Measurements from ENCODE around the gene RPS6KA5.
A peak's percentile ranks its signal among the peaks of the same experiment; 100 is the strongest.

RPS6KA5 gene

DNA sequence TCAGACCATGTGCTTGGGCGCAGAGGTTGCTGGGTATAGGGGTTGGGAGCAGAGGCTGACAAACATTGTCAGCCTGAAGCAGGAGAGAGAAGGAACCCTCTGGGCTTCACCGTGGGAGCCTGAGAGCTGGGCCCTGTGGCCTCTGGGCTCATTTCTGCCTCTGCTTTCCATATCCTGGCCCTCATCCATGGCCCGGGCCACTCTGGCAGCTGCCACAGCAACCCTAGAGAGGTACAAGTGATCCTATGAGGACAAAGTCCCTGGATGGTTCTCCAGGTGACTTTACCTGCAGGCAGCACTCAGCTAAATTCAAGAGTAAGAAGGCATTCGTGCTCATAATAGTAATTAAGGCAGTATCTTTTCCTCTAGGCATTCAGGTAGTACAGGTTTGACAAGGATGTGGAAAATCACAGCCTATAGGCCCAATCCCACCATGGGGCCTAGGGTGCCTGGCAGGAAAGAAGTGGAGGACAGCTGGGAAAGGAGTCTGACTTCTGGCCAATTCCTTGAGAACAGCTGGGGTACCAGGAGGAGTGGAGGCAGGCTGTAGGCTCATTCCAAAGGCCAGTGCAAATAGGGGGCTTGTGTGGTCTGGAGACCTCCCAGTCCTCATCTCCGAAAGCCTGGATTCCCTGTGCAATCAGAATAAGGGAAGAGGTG, 240.6 kb downstream of the RPS6KA5 start:
- Mint-ChIP-seq H3K4me1 (peaks cover 8% of the 10 kb centered on the region), H3K36me3 (ENCODE audit: low read depth) (no peaks in the 10 kb centered on the region), H3K27me3 (ENCODE audit: low read depth) (peaks cover 6% of the 10 kb centered on the region), H3K27ac (peak overlapping the region in 2 of 3 experiments; percentile 51 to 75), H3K4me3 (peak overlapping the region; percentile 34 to 49 (median 37)), H3K9me3 (peaks cover 21% of the 10 kb centered on the region)
- TF ChIP-seq, protein P1, sequence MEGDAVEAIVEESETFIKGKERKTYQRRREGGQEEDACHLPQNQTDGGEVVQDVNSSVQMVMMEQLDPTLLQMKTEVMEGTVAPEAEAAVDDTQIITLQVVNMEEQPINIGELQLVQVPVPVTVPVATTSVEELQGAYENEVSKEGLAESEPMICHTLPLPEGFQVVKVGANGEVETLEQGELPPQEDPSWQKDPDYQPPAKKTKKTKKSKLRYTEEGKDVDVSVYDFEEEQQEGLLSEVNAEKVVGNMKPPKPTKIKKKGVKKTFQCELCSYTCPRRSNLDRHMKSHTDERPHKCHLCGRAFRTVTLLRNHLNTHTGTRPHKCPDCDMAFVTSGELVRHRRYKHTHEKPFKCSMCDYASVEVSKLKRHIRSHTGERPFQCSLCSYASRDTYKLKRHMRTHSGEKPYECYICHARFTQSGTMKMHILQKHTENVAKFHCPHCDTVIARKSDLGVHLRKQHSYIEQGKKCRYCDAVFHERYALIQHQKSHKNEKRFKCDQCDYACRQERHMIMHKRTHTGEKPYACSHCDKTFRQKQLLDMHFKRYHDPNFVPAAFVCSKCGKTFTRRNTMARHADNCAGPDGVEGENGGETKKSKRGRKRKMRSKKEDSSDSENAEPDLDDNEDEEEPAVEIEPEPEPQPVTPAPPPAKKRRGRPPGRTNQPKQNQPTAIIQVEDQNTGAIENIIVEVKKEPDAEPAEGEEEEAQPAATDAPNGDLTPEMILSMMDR (IDR thresholded peaks at IDR 0.05; ENCODE audit: unreplicated experiment in 3 of 3) = no peak

DNA sequence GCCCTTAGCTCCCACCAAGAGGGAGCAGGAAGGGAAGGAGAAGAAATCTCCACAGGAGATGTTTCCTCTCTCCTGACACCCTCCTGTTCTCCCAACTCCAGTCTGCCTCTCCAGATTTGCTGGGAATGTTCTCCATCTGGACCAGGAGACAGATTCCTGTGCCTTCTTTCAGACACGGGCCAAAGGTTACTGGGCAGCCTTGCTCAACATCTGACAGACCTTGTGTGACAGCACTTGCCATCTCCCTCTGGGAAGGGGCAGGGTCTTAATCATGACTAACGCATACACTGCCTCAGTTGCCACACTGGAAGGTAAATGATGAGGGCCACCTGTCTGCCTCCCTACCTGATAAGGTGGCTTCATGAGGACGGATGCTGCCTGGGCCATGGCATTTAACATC, 241.7 kb downstream of the RPS6KA5 start:
- Mint-ChIP-seq H3K36me3 (ENCODE audit: low read depth) (no peaks in the 10 kb centered on the region), H3K27ac (no peak overlapping the region), H3K4me3 (peak overlapping the region in 1 of 3 experiments; percentile 56), H3K27me3 (ENCODE audit: low read depth) (peaks cover 1% of the 10 kb centered on the region), H3K4me1 (peaks cover 17% of the 10 kb centered on the region), H3K9me3 (peaks cover 15% of the 10 kb centered on the region)
- TF ChIP-seq, protein P1 (IDR thresholded peaks at IDR 0.05; ENCODE audit: unreplicated experiment in 3 of 3) = no peak

DNA sequence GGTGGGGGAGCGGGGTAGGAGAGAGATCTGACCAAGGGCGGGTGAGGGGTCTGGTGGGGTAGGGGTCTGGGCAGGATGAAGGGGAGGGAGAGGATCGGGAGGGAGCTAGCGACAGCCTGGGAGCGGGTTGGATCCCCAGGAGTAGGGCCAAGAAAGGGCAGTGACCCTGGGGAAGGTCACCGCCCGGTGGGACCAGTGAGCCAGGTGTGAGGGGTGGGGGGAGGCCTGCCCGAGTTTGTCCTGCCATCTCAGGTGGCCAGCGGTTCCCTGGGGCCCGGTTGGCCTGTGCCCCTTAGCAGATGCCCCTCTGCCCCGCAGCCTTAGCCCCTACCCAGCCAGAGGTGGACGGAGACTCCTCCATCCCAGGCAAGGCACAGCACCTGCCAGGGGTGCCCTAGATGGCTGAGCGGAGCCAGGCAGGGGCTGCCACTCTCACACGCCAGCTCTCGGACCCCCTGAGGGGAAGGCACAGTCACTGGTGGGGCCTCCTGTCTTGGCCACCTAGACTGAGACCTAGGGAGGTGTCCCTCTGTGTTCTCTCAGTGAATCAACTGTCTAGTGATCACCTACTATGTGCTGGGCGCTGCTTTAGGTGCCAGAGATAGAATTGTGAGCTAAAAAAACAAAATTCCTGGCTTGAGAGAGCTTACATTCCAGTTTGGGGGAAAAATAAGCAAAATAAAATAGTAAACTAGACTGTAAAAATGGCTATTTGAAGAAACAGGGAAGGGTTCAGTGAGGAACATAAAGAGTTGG, 243.6 kb downstream of the RPS6KA5 start:
- H3K36me3 Mint-ChIP-seq (ENCODE audit: low read depth) = no peaks in the 10 kb centered on the region
- no peaks in the 10 kb centered on the region for H3K27me3 Mint-ChIP-seq (ENCODE audit: low read depth)
- H3K27ac Mint-ChIP-seq = peak overlapping the region in 1 of 3 experiments; percentile 57
- TF ChIP-seq, protein P1 (IDR thresholded peaks at IDR 0.05; ENCODE audit: unreplicated experiment in 3 of 3) = no peak
- H3K4me3 Mint-ChIP-seq = peak overlapping the region; percentile 74 to 83 (median 82)
- H3K9me3 Mint-ChIP-seq = peaks cover 5% of the 10 kb centered on the region
- peaks cover 24% of the 10 kb centered on the region for H3K4me1 Mint-ChIP-seq

DNA sequence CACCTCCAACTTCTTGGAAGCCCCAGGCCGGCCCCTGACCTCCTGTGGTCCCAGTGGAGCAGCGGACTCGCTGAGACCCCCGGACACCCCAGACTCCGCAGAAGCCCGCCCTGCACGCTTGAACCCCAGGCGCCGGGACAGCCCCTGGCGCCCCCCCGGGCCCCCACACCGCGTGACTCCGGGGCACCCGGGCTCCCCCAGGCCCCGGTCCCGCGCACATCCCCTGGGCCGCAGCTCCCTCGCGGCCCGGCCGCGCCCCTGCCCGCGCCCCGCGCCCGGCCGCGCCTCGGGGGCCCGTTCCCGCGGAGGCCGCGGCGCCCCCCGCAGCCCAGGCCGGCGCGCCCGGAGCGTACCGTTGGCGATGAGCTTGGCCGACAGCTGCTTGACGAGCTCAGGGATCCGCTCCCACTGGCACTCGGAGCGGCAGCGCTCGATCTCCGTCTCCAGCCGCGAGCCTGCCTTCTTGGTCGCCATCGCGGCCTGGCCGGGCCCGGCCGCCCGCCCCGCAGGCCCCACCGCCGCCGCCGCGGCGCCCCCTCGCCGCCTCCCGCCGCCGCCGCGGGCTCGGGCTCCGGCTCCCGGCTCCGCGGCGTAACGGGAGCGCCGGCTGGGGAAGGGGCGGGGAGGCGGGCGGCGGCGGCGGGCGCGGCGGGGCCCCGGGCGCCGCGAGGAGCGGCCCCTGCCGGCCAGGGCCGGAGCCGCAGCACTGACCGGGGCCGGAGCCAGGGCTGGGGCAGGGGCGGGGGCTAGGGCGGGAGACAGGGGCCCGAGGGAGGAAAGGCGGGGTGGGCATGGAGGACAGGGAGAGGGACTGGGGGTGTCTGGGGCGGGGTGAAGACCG, 244.4 kb downstream of the RPS6KA5 start, which contains the start of gene TTC7B:
TTC7B (minus strand) TSS at position 609 of the 841 bp plus-strand sequence; CDS start at position 474, 135 bp downstream.
- peaks cover 29% of the 10 kb centered on the region for H3K4me1 Mint-ChIP-seq
- H3K9me3 Mint-ChIP-seq = peaks cover 2% of the 10 kb centered on the region
- no peaks in the 10 kb centered on the region for H3K27me3 Mint-ChIP-seq (ENCODE audit: low read depth)
- H3K36me3 Mint-ChIP-seq (ENCODE audit: low read depth) = no peaks in the 10 kb centered on the region
- H3K27ac Mint-ChIP-seq = peak within 1 kb of the TSS; percentile 13 to 57 (median 45)
- peak within 1 kb of the TSS; percentile 89 to 92 (median 90) for H3K4me3 Mint-ChIP-seq
- TF ChIP-seq, protein P1 (IDR thresholded peaks at IDR 0.05; ENCODE audit: unreplicated experiment in 3 of 3) = no peak

DNA sequence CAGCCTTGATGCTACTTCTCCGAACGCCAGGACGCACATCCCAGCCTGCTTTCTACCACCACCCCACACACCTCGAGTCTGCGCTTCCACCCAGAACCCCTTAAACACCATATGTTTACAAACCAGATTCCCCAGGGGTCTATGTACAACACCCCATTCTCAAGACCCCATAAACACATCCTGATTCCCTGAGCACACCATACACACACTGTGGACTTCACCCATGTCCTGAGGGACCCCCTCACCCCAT, 244.9 kb downstream of the RPS6KA5 start:
- no peaks in the 10 kb centered on the region for H3K9me3 Mint-ChIP-seq
- peak overlapping the region; percentile 13 to 45 (median 42) for H3K27ac Mint-ChIP-seq
- TF ChIP-seq, protein P1 (IDR thresholded peaks at IDR 0.05; ENCODE audit: unreplicated experiment in 3 of 3) = no peak
- peaks cover 34% of the 10 kb centered on the region for H3K4me1 Mint-ChIP-seq
- H3K36me3 Mint-ChIP-seq (ENCODE audit: low read depth) = no peaks in the 10 kb centered on the region
- H3K27me3 Mint-ChIP-seq (ENCODE audit: low read depth) = no peaks in the 10 kb centered on the region
- H3K4me3 Mint-ChIP-seq = peak overlapping the region; percentile 89 to 92 (median 90)

Measured in nephron (organoid).